Fibroblast of peridontal ligament (primary cell): Measurements from ENCODE around the gene ZDHHC11.
"Not testable (repeated sequence)": the region's sequence is repeated elsewhere in the genome, so short reads cannot be mapped to it uniquely, and the experiment has no call there.

ENCODE experiments used
- DNase-seq: peaks from one replicate; pipeline ENCODE4 v3.0.0-alpha.2; 2010; ENCODE audit errors: extremely low read depth

The ZDHHC11 gene

DNA sequence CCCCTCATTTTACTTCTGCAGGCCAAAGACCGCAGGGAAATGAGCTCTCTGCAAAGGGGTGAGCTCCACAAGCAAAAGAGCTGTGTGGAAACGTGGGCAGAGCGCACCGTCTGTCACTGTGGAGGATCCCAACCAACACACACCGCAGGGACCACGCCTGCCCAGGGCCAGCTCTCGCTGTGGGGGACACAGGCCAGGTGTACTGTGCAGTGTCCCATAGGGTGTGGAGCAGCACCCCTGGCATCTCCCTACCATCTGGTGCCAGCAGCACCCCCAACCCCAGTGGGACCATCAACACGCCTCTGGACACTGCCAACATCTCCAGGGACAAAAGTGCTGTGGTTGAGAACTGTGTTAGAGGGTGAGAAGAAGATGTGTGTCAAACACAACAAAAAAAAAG is 27.9 kb upstream of the ZDHHC11 start:
- DNase-seq = not testable (repeated sequence)

DNA sequence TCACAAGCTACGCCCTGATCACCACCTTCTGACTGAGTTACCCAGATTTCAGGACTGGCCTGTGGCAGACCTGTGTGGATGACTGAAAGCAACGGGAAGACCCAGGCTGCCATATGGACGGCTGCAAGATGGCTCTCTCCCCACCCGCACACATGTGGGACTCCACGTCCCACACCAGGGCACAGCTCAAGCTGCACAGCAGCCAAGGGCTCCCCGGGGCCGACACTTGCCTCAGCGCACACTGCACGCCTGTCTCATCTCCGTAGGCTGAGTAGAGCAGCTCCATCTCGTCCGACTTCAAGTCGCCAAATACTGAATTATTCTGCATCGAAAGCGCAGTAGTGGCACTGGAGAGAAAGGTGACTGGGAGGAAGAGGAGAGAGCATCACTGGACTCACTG is 27.3 kb upstream of the ZDHHC11 start:
- no peak for DNase-seq

DNA sequence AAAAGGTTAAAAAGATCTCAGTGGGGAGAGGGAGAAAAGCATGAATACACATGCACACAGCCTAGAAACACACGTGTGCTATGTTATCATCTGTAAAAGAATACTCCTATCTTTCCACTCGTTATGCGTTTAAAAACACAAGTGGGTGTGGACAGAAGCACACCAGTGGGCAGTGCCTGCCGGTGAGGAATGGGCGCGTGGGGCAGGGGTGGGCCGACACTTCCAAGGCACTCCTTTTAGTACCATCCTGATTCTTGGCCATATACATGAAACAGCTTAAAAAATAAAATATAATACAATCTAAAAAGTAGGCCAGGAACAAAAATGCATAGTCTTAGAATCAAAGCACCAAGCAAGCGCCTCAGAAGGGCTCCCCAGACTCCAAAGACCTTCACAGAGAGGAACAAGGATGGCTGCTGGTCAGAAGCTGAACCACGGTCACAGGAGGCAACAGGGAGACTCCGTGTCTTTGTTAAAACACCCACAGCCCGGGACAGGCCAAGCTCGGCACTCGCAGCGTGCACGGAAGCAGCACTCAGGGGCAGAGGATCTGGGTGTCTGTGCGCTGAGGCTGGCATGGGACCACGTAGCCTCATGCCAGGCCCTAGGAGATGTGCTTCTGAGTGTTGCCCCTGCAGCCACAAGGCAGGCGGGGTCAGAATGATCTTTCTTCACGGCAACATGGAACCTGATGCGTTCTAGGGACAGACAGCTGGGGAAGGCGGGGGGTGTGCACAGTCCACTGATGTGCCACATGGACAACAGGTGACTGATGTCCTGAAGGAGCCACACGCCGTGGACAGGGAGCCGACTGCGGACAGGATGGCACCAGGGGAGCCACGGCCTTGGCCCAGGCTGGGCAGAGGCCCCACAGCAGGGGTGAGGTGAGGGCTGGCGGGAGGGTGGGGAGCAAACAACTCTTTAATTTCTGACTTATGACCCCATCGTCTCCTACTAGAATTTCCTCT is 25.9 kb upstream of the ZDHHC11 start:
- no peak for DNase-seq

DNA sequence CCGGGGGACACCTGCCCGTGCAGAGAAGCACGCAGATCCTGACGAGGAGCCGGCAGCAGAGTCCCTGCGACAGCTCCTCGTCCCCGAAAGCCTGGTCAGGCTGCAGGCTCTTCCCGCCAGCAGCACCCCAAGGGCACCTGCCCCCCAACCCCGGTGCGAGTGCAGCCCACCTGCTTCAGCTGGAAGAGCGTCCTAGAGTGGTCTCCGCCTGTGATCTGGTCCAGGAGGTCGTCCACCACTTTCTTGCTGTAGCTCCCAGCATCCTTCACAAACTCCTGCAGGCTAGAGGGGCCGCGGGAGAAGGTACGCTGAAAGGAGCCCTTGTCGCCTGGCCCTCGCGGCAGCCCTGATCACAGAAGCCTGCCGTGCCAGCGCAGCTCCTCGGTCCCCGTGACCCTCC is 25.1 kb upstream of the ZDHHC11 start:
- no peak for DNase-seq

DNA sequence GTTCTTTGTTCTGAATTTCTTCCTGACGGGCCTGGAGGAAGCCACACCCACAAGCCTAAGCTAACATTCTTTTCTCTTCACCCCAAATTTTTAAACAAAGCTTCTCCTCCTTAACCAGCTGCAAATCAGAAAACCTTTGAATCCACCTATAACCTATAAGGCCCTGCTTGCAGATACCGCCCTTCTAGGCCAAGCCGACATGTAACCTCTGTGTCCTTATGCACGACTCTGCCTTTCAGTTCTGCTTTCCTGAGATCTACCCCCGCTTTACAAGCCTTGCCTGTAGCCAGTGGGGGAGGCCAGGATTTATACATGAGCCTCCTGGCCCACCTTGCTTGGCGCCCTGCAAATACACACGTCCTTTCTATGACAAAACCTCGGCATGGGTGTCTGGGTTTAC is 22.5 kb upstream of the ZDHHC11 start:
- DNase-seq = no peak

DNA sequence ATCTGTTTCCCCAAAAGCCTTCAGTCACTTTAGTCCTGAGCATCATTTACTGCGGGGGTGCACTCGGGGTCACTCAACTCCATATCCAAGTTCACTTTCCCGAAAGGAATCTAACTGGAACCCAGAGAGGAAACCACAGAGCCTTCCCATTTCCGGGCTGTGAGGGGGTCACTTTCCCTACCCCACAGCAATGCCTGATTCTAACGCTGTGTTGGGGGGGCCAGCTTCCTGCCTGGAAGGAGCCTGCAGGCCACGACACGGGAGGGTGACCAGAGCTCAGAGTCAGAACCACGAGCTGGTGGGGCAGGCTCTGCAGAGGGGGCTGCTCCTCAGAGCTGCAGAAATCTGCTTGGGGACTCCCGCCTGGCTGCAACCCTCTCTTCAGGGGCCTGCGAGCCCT is 21.5 kb upstream of the ZDHHC11 start:
- no peak for DNase-seq

DNA sequence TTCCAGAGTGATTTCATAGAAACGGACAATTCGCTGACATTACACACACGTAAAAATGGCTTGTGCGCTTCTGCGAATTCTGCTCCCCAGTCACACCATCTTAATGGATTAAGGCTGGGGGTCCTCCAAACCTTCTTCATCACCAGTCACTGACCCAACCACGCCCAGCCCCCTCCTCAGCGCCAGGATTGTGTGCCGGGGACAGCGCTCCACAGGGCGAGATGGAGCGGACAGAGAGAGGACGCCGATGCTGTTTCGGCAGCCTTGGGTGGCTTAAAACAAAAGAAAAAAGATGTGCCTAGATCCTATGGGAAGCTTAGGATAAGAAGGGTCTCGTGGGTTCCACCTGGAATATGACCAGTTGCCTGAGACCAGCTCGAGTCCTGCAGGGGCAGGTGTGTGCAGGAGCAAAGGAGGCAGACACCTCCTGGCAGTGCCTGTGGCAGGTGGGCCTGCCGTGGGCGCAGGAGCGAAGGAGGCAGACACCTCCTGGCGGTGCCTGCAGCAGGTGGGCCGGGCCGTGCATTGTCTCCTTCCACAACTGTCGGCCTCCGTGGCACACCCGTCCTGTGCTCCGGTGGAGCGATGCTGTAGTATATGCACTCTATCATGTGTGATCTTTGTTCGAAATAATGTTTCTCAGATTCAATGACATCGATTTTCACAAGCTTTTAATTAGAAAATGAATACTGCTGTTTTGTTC is 21.0 kb upstream of the ZDHHC11 start:
- DNase-seq = no peak

DNA sequence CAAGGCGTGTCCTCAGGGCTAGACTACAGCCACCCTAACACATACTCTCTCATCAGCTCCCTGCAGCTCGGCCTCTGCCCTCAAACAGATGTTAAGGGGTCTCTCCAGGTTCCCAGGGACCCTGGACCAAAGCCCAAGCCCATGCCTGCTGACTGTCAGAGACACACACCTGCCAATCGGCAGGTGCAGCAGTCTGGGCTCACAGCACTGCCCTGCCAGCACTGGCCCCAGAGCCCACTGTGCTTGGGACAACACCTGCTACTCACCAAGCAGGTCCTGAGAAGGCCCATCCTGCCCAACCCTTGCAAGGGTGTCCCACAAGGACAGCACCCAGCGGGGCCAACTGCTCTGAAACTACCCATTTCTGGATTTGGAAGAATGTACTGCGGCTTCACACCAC is 20.2 kb upstream of the ZDHHC11 start:
- DNase-seq = no peak

DNA sequence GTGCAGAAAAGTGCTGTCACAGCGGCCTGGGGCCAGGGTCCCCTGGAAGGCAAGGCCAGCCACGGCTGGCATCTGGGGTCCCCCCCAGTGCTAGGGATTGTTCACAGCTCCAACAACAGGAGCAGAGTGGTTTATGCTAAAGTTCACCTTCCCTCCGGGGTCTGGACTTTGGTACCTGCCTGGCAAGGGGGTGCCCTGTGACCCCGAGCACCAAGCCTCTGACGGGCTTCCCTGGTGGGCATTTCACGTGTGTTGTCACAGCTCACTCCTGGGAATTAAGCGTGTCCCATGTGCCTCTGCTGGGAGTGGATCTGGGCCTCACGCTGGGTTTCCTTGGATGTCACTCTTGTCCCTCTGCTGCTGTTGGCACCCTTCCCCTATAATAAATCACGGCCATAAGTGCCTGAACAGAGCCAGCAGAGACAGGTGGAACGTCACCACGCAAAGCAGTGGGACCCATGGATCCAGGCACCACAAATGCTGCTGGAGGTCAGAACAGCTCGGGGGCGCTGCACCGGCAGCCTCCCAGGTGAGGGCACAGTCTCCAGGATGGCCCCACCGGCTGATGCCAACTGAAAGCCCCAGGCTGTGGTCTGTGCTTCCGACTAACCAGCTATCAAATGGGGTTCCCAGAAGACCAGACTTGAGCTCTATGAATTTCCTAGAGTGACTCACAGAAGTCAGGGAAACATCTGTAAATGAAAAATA is 17.8 kb upstream of the ZDHHC11 start:
- DNase-seq = no peak

DNA sequence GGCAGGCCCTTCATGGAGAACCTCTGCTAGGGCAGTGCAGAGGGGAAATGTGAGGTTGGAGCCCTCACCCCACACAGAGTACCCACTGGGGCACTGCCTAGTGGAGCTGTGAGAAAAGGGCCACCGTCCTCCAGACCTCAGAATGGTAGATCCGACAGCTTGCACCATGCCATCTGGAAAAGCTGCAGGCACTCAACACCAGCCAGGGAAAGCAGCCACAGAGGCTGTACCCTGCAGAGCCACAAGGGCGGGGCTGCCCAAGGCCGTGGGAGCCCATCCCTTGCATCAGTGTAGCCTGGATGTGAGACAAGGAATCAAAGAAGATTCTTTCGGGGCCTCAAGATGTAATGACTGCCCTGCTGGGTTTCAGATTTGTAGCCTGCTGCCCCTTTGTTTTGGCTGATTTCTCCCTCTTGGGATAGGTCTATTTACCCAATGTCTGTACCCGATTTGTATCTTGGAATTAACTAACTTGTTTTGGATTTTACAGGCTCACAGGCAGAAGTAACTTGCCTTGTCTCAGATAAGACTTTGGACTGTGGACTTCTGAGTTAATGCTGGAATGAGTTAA is 16.6 kb upstream of the ZDHHC11 start:
- DNase-seq = no peak

DNA sequence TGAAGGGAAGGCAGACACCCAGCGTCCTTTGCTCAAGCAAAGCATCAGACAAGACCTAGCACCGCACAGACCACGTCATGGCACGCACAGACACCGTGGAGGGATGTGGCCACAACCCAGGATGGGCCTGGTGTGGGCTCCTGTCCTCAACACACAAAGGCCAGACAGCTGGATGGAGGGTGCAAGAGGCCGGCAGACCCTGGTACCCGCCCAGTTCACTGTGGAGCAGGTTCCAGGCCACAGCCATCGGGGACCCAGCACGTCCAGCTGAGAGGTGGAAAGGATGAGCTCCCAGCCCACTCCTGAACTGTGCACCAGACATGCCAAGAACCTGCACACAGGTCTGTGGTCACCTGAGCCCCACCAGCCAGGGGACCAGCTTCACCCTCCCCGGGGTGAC is 15.0 kb upstream of the ZDHHC11 start:
- DNase-seq = no peak

DNA sequence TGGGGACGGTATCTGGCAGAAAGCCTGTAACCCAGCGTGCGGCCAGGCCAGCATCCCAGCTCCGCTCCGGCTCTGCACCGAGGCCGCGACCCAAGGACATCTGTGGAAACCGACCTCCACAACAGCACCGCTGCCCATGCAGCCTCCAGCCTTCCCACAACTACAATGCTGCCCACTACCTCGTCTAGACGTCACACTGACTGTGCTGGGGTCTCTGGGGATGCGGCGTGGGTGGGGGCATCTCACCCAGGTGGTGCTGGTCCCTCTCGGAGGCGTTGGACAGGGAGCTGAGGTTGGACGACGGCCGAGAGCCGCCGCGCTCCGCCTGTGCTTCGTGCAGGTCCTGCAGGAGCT is 14.4 kb upstream of the ZDHHC11 start:
- DNase-seq = no peak

DNA sequence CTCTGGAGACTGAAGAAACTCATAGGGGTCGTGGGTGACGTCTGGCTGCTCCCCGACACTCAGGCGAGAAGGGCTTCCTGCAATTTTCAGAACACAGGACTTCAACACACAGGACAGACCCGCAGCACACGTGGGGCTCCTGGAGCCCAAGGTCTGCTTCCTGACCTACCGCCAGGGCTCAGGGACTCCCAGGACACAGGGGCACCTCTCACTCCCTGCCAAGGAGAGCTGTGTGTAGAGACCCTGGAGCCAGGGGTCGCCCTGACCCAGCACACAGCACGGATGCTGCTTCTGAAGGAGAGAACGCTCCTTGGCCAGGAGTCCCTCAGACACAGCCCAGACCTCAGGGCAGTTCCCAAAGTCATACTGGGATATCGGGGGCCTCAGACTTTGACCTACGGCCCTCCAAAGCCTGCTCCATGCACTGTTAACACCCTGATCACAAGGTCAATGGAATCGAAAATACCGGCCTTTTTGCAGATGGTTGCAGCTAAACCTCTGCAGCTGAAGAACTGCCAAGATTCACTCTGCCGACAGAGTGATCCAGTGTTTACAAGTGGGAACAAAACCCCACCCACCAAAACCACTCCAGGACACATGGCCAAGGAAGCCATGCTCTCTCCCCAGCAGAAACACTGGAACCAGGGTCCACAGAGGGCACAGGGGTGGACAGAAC is 13.8 kb upstream of the ZDHHC11 start:
- DNase-seq = peak; percentile 53

DNA sequence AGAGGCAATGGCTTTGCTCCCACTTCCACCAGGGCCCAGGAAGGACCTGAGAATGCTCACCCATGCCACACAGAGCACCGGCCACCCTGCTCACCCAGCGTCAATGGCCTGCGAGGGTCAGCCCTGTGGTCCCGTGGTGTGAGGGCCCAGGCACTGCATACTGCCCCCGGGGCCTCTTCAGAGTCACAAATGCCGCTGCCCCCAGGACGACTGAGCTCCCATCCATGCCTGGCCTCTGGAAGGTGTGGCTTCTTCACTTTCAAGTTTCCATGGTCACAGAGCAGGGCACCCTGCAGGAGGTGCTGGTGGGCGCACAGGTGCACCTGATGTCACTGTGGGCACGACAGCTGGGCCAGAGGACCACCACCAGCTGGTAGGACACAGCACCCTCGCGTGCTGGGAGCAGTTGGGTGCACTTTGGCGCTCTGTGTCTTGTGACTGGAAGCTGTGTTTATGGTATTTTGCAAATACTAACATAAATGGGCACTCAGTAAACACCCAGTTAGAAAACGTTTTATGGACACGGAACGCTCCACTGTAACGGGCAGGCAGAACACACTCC is 12.5 kb upstream of the ZDHHC11 start:
- no peak for DNase-seq

DNA sequence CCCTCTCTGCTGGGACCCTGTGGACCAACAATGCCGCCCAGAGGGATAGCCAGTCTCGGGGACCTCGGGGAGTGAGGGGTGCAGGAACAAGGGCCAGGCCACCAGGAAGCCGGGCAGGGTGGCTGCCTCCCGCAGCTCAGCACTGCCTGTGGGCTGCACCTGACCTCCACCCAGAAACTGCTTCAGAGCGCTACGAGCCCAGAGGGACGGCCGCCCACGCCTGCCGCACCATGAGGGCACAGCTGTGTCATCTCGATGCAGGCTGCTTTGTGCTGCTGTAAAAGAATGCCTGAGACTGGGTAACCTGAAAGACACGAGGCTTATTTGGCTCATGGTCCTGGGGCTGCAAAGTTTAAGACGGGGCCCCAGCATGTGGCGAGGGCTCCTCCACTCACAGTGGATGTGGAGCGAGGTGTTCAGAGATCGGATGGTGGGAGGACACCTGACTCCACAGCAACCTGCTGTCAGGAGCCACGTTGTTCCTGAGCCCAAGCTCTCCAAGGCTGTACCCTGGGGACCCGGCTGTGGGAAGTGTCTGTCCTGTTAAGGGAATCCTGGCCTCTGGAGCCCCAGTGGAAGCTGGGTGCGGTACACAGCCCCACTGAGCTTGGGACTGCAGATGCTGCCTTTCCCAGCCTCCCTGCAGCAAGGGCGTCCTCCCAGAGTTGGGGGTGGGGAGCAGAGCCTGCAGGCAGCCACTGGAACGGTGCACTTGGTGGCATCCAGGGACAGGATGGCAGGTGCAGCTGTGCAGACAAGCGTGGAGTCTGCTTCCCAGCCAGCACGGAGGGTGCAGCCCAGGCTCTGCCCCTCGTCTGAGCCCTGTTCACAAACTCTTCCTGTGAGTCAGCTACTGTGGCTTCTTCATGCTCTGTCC is 11.8 kb upstream of the ZDHHC11 start:
- DNase-seq = no peak

DNA sequence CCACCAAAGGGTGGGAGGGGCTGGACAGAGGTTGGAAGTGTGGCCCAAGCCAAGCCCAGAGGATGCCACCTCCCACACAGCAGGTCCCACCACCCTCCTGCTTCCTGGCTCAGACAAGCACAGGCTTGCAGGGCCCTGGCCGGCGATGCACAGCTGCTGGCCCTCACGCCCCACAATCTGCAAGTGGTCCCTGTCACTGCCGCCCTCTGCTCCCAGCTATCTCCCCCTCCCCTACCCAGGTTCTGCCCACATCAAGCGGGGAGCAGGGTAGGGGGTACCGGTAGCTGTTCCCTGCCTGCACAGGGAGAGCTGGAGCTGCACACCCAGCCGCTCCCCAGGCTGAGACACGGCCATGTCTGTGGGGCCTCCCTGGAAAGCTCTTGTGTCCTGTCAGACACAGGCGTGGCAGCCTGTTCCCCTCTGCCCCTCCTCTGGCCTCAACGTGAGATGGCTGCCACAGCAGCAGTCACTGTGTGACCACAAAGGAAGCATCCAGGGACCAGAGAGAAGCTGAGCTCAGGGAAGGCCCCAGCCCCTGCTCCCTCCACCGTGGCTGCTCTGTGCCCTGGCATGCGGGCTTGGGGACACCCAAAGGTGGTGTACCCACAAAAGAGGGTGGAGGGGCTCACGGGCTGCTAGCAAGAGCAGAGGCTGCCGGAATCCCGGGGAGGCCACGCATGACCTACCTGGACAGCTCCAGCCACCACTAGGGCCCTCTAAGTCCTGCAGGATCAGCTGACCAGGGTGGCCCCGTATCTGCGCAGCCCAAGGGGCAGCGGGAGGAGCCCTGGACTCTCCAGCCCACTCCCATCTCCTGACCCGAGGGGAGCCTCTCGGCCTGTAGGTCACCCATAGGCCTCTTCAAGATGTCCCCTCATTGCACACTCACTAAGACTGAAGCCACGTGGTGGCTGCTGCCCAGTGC is 10.9 kb upstream of the ZDHHC11 start:
- no peak for DNase-seq

DNA sequence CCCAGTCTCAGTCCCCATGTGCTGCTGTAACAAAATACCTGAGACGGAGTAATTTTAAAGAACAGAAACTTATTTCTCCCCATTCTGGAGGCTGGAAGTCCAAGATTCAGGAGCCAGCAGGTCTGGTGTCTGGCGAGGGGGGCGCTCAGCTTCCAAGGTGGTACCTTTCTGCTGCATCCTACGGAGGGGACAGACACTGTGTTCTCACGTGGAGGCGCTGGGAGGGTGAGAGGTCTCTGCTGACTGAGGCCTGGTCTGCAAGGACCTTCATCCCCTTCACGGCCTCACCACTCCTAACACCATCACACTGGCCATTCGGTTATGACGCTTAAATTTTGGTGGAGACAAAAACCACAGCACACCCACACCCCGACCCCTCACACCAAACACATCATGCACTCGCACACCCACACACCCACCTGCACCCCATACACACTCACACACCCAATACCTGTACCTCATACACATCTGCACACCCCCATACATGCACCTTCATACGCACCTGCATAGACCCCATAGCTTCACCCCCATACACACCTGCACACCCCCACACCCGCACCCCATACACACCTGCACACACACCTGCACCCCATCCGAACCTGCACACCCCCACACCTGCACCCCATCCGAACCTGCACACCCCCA is 9.8 kb upstream of the ZDHHC11 start:
- no peak for DNase-seq

DNA sequence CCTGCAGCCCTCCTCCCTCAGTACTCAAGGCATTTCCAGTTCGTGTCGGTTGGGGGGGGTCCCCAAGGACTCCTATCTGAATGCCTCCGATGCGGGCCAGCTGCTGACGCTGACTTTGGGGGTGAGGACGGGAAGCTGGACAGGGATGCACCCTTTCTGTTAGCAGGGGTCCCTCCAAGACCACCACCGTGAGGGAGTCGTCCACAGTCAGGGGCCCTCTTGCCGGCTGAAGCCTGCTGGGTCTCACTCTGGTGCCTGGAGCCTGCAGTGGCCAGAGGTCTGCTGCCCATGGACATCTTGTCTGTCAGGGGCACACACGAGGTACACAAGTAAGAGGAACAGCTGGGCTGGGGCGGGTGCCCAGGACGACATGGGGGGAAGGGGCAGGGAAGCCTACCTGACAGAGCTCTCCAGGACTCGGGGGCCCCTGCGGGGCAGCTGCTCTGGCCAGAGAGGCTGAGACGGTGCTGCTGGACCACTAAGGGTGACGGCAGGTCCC is 9.1 kb upstream of the ZDHHC11 start:
- no peak for DNase-seq

DNA sequence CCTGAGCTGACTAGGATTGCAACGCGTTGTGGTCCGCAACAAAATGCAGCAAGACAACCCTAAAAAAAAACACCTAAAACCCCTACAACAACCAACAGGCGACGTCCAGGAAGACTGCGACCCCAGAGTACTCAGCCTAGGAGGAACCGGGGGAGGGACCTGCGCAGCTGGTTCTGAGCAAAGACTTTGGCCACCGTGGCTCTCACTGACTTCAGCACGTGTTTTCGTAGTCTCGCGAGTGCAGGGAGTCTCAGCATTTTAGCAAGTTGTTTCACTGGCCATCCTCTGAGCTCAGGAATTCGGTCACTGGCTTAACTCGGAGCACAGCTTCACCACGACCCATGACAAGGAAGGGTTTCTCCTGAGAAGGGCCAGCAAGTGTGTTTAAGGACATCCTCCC is 8.6 kb upstream of the ZDHHC11 start:
- DNase-seq = no peak
